GM19238 (cell line): ENCODE data around the gene LILRA6.
A peak's percentile ranks its signal among the peaks of the same experiment; 100 is the strongest.
"Not testable (repeated sequence)": the region's sequence is repeated elsewhere in the genome, so short reads cannot be mapped to it uniquely, and the experiment has no call there.

Experiments
- DNase-seq: peaks from one replicate; pipeline ENCODE4 v3.0.0; 2011; ENCODE audit warnings: low spot score; ENCODE audit not compliant: insufficient read length

Gene LILRA6

GRCh38 chr19:54266133-54266532 lies 23.5 kb upstream of the LILRA6 start:
- peak; percentile 51 for DNase-seq

DNA sequence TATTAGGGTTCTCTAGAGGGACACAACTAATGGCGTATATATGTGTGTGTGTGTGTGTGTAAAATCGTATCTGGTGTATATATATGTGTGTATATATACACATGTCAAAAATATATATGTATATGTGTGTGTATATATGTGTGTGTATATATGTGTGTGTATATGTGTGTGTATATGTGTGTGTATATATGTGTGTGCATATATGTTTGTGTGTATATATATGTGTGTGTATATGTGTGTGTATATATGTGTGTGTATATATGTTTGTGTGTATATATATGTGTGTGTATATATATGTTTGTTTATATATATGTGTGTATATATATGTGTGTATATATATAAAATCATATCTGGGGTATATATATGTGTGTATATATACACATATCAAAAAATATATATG lies 19.9 kb upstream of the LILRA6 start:
- no peak for DNase-seq

GRCh38 chr19:54262066-54262465 lies 19.5 kb upstream of the LILRA6 start:
- DNase-seq: no peak

DNA sequence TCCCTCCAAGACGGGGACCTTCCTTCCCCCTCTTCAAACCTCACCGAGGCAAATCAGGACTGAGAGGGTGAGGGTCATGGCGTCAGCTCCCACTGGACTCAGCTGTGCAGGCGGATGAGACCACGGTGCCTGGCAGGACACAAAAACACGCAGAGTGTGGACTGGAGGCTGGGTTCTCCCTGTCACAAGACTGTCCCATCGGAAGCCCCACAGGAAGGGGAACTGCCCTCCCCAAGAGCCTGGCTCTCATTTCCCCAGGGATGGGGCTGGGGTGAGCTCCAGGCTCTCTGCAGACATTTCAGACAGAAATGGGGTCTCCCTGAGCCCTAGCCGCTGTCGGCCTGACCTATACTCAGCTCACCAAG lies 14.5 kb upstream of the LILRA6 start, which contains the start of gene LILRB5:
Gene LILRB5, minus strand, starts transcription at position 158 of the 365 bp plus-strand sequence. Its CDS starts 80 bp downstream, at position 78.
- DNase-seq: no peak

- DNase-seq: no peak
Observed at GRCh38 chr19:54256250-54257115, 13.9 kb upstream of the LILRA6 start.

- DNase-seq: no peak
Observed at GRCh38 chr19:54255105-54255775, 12.7 kb upstream of the LILRA6 start.

GRCh38 chr19:54254195-54254906 lies 11.8 kb upstream of the LILRA6 start:
- no peak for DNase-seq

- no peak for DNase-seq
Observed at GRCh38 chr19:54253331-54254194, 11.0 kb upstream of the LILRA6 start.

DNA sequence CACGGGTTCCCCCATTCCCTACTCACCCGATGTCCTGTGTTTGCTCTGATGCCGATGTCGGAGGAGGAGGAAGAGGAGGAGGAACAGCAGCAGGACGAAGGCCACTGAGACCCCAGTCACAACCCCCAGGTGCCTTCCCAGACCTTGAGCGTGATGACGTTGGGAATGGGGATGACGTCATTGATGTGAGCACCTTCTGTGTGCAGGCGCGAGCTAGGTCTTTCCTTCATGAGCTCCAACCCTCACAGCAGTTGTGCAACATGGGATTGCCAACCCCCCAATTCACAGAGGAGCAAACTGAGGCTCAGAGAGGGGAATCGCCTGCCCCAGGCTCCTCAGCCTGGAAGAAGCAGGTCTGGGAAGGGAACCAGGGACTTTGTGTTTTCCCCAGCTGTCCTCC lies 10.3 kb upstream of the LILRA6 start:
- DNase-seq: no peak

GRCh38 chr19:54252243-54252642 lies 9.7 kb upstream of the LILRA6 start:
- DNase-seq: no peak

GRCh38 chr19:54248016-54248601 lies 5.5 kb upstream of the LILRA6 start:
- DNase-seq: no peak

GRCh38 chr19:54247106-54247930 lies 4.7 kb upstream of the LILRA6 start:
- no peak for DNase-seq

- DNase-seq: no peak
Observed at GRCh38 chr19:54245936-54246335, 3.3 kb upstream of the LILRA6 start.

GRCh38 chr19:54243809-54244208 lies 1.2 kb upstream of the LILRA6 start:
- not testable (repeated sequence) for DNase-seq

DNA sequence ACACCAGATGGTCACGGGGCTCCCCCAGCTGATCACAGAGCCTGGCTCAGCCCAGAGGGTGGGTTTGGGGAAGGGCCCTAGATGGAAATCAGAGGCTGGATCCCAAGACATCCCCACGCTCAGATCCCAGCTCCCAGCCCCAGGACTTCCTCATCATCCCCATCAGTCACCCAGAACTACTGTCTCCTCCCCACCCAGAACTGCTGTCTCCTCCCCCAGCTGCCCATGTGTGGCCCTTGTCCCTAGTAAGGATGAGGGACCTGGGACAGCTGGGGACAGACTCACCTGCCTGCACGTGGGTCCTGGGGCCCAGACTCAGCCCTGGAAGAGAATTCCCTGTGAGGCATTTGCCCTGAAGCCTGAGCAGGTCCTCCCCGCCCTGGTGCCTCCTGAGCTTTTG lies 356 bp downstream of the LILRA6 start:
- not testable (repeated sequence) for DNase-seq

- DNase-seq: not testable (repeated sequence)
Observed at GRCh38 chr19:54240372-54241336, 1.9 kb downstream of the LILRA6 start.

DNA sequence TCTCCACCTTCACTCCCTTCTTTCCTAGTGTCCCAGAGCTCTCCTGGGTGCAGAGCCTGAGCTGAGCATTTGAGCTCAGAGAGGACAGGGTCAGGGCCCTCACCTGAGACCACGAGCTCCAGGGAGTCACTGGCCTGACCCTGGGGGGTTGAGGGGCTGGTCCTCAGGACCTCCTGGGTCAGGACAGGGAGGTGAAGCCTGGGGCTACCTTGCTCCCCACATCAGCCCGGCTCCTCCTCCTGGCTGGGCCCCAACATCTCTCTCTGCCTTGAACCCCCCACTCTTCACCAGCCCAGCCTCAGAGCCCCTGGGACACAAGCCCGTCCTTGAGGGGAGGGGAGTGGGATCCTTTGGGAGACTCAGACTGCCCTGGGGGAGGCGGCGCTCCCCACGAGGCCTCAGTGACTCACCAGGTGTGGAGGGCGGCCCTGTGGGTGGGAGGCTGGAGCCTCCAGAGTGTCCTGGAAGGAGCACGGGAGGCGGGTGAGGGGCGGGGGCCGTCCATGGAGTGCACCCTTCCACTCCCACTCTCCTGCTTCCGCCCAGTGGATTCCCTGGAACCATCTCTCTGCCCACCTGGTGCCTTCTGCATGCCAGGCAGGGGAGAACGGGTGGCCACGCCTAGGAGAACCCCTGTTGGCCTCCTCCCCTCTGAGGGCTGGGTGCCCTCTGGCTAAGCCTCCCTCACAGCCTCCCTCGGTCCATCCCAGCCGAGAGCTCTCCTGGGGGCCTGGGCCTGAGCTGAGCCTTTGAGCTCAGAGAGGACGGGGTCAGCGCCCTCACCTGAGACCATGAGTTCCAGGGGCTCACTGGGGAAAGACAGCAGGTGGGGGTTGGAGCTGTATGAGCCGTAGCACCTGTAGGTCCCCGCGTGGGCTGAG lies 2.9 kb downstream of the LILRA6 start:
- DNase-seq: not testable (repeated sequence)

- DNase-seq: no peak
Observed at GRCh38 chr19:54233941-54234340, 8.6 kb downstream of the LILRA6 start.
